Activated naive CD4-positive, alpha-beta T cell treated with anti-CD3 and anti-CD28 coated beads for 36 hours (primary cell): ENCODE results near the gene NMS. TPM values are rescaled to one million over a fixed set of nuclear protein-coding genes. Genes with fewer than 3 reads are reported as not detected.

ENCODE experiments used
- CTCF ChIA-PET: fragments of 350-600 bp; sonication (Branson Sonifier 250); formaldehyde crosslinking; loops from one replicate; lab custom pipeline; 2021; ENCODE audit warnings: antibody characterized with exemption; lab: Charles Lee
- DNase-seq: peaks from one replicate; pipeline ENCODE4 v3.0.0-alpha.2; 2020
- H3K27ac Mint-ChIP-seq: one replicate; pipeline ENCODE4 v1.8.0; 2021; ENCODE audit warnings: mild to moderate bottlenecking, mixed read lengths
- H3K27me3 Mint-ChIP-seq: one replicate; pipeline ENCODE4 v1.8.0; 2021; ENCODE audit warnings: low read depth, mixed read lengths
- H3K36me3 Mint-ChIP-seq: one replicate; pipeline ENCODE4 v1.8.0; 2021; ENCODE audit warnings: low read depth, mixed read lengths
- H3K4me1 Mint-ChIP-seq: one replicate; pipeline ENCODE4 v1.8.0; 2021; ENCODE audit warnings: low read depth, mixed read lengths
- H3K4me3 Mint-ChIP-seq: one replicate; pipeline ENCODE4 v1.8.0; 2021; ENCODE audit warnings: mild to moderate bottlenecking, moderate library complexity, mixed read lengths
- H3K9me3 Mint-ChIP-seq: one replicate; pipeline ENCODE4 v1.8.0; 2021; ENCODE audit warnings: mixed read lengths
- intact Hi-C: fragments of 100-400 bp; cut with micrococcal nuclease; formaldehyde crosslinking; loops from one replicate; pipeline ENCODE4 v1.15.1; 2023
- total RNA-seq, 2 experiments: library from RNA; stranded (reverse); gene quantifications; one replicate each; pipeline ENCODE4 v1.2.3, GENCODE V29; 2021

Gene NMS
- total RNA-seq, 2 experiments from 2014 or later, result not detected

DNA sequence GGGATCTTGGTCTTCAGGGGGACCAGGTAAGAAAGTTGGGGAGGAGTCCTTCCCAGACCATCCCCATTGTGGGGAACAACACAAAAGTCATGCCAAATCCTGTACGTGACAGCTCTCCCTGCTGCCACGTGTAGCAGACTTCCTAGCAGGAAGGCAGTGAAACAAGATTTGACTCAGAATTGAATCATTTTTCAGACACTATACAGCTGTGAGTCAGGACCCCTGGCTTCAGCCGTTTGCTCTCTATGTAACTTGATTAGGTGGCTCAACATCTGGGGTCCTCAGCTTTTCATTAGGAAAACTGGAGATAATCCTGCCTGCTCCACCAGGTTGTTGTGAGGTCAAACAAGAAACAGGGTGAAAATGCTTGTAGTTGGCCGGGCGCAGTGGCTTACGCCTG is 59.6 kb downstream of the NMS start:
- Mint-ChIP-seq H3K36me3 (no peaks in the 10 kb centered on the region), H3K4me3 (no peak overlapping the region), H3K27ac (no peak overlapping the region), H3K4me1 (no peaks in the 10 kb centered on the region), H3K9me3 (no peaks in the 10 kb centered on the region), H3K27me3 (no peaks in the 10 kb centered on the region)
- CTCF ChIA-PET, result no interaction called here
- no peak for DNase-seq
- intact Hi-C loops, result no loop called here

Other genes starting within 250 kb of the NMS start
- not detected for gene LONRF2, start 148.0 kb upstream of the NMS start, total RNA-seq
- 1 to 10 TPM; 3.3 to 4.5 TPM for gene CHST10, start 52.8 kb upstream of the NMS start, total RNA-seq
- 10 to 100 TPM; 42.2 to 42.8 TPM for gene PDCL3, start 92.5 kb downstream of the NMS start, total RNA-seq